SK-N-SH treated with all-trans-retinoic acid at 6 μM for 48 hours (cell line): ENCODE data around the gene SCN2B.

Experiments used
- ESRRG ChIP-seq: fragments of 250-450 bp; sonication (Bioruptor Pico); IDR thresholded peaks from 2 replicates; pipeline ENCODE4 v1.6.1; 2021; ENCODE audit warnings: mild to moderate bottlenecking
- ISL1 ChIP-seq: fragments of 250-450 bp; sonication (Bioruptor Pico); IDR thresholded peaks from 2 replicates; pipeline ENCODE4 v2.1.2; 2022; ENCODE audit warnings: mild to moderate bottlenecking, moderate library complexity
- OSR1 ChIP-seq: fragments of 250-450 bp; sonication (Bioruptor Pico); IDR thresholded peaks from 2 replicates; pipeline ENCODE4 v1.8.0; 2022; ENCODE audit warnings: moderate library complexity, mild to moderate bottlenecking, inconsistent platforms
- SNAI2 ChIP-seq: fragments of 250-450 bp; sonication (Bioruptor Pico); IDR thresholded peaks from 2 replicates; pipeline ENCODE4 v1.5.0; 2020; ENCODE audit warnings: mild to moderate bottlenecking, moderate library complexity
- ZFP3 ChIP-seq: fragments of 250-450 bp; sonication (Bioruptor Pico); IDR thresholded peaks from 2 replicates; pipeline ENCODE4 v1.5.0; 2020; ENCODE audit warnings: mild to moderate bottlenecking, moderate library complexity
- ZNF70 ChIP-seq: fragments of 450-650 bp; formaldehyde crosslinking; IDR thresholded peaks from 2 replicates; pipeline ENCODE4 v1.5.0; 2020; ENCODE audit warnings: mild to moderate bottlenecking, moderate library complexity
- ZNF8 ChIP-seq: fragments of 450-650 bp; formaldehyde crosslinking; IDR thresholded peaks from 2 replicates; pipeline ENCODE4 v1.5.0; 2020; ENCODE audit warnings: mild to moderate bottlenecking, moderate library complexity
- TF ChIP-seq, protein P1 (sequence below): fragments of 250-450 bp; sonication (Bioruptor Pico); IDR thresholded peaks from 2 replicates; pipeline ENCODE4 v1.8.0; 2020; ENCODE audit warnings: mild to moderate bottlenecking, moderate library complexity, borderline replicate concordance

DNA sequence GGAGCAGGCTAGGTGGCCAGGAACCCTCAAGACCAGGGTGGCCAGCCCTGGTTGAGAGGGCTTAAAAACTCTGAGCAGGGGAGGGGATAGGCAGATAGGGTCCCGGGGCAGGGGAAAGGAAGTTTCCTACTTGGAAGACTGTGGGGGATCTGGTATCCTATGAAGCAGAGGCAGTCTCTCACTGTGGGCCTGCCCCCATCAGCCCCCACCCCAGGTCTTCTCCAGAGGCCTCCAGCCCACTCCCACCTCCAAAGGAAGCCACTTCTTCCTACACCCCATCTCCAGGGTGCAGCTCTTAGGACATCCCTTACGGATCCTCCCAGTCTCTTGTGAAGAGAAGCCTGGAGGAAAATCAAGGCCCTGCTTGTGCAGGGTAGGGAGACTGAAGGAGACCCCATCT is 40.1 kb downstream of the SCN2B start:
- TF ChIP-seq OSR1 = no peak
- TF ChIP-seq, protein P1, sequence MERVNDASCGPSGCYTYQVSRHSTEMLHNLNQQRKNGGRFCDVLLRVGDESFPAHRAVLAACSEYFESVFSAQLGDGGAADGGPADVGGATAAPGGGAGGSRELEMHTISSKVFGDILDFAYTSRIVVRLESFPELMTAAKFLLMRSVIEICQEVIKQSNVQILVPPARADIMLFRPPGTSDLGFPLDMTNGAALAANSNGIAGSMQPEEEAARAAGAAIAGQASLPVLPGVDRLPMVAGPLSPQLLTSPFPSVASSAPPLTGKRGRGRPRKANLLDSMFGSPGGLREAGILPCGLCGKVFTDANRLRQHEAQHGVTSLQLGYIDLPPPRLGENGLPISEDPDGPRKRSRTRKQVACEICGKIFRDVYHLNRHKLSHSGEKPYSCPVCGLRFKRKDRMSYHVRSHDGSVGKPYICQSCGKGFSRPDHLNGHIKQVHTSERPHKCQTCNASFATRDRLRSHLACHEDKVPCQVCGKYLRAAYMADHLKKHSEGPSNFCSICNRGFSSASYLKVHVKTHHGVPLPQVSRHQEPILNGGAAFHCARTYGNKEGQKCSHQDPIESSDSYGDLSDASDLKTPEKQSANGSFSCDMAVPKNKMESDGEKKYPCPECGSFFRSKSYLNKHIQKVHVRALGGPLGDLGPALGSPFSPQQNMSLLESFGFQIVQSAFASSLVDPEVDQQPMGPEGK (CRISPR knock-in tag) = no peak
- no peak for TF ChIP-seq SNAI2 (CRISPR knock-in tag)
- no peak for TF ChIP-seq ZNF70 (CRISPR knock-in tag)
- no peak for TF ChIP-seq ESRRG
- TF ChIP-seq ZFP3 (CRISPR knock-in tag) = no peak
- TF ChIP-seq ZNF8 (CRISPR knock-in tag) = no peak
- no peak for TF ChIP-seq ISL1
